GM18502 (cell line): ENCODE results near the gene BRAT1.

Experiments
- ATAC-seq: cut with Tn5 transposase; IDR thresholded peaks from one replicate; pipeline ENCODE4 v1.9.1; 2021; ENCODE audit warnings: mild to moderate bottlenecking; ENCODE audit not compliant: unreplicated experiment, poor library complexity

The BRAT1 gene

DNA sequence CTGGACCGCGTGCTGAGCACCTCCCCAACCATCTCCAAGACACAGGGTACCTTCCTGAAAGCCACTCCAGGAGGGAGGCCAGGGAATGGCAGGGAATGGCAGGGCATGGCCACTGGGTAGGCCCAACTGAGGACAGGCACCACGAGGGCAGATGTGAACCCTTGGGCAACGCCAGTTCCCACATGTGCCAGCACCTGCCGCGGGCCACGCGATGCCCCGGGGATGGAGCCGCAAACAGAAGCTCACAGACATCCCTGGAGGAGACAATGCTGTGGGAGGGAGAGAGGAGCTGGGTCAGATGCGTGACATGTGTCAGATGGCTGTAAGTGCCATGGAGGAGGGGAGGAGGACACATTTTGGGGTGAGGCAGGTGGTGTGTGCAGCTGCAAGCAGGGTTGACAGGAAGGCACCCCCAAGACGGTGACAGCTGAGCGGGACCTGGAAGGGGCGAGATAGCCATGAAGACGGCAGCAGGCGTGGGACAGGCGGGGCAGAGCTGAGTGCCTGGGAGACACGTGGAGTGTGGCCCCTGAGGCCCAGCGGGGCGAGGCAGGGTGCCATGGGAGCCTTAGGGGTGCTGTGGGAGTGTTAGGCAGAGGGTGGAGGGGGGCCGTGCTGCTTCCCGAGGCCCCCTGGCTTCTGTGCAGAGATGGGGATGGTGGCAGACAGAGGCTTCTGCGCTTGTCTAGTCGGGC lies 31.1 kb upstream of the BRAT1 start:
- ATAC-seq = no peak

- ATAC-seq = no peak
These were observed 30.1 kb upstream of the BRAT1 start for GRCh38 chr7:2585446-2585845.

DNA sequence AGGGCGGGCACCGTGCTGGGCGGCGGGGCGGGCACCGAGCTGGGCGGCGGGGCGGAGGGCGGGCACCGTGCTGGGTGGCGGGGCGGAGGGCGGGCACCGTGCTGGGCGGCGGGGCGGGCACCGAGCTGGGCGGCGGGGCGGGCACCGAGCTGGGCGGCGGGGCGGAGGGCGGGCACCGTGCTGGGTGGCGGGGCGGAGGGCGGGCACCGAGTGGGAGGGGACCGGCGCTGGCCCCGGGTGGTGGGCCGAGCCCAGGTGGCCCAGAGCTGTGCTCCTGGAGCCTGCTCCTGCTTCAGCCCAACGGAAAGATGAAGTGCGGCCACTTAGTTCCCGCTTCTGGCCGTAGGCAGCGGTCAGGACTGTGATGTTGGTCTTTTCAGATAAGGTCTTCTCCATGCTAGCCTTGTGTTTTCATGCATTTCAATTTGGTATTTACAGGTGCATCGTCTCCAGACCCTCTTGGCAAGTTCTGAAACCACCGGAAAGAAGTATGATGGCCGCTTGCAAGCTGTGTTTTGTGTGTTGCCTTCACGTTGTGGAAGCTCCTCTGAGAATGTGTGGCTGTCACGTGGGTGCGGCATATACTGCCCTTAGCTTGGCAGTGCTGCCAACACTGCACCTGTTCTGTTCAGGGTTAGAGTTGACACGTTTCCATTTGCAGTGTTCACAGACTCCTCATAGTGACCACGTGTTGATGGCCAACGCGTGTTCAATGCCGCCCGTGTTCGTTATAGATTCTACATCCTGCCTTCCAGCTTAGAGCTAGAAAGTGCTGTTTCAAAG lies 28.7 kb upstream of the BRAT1 start:
- no peak for ATAC-seq

GRCh38 chr7:2582006-2582735 lies 26.8 kb upstream of the BRAT1 start:
- no peak for ATAC-seq

- no peak for ATAC-seq
These were observed 25.3 kb upstream of the BRAT1 start for GRCh38 chr7:2580636-2581035.

DNA sequence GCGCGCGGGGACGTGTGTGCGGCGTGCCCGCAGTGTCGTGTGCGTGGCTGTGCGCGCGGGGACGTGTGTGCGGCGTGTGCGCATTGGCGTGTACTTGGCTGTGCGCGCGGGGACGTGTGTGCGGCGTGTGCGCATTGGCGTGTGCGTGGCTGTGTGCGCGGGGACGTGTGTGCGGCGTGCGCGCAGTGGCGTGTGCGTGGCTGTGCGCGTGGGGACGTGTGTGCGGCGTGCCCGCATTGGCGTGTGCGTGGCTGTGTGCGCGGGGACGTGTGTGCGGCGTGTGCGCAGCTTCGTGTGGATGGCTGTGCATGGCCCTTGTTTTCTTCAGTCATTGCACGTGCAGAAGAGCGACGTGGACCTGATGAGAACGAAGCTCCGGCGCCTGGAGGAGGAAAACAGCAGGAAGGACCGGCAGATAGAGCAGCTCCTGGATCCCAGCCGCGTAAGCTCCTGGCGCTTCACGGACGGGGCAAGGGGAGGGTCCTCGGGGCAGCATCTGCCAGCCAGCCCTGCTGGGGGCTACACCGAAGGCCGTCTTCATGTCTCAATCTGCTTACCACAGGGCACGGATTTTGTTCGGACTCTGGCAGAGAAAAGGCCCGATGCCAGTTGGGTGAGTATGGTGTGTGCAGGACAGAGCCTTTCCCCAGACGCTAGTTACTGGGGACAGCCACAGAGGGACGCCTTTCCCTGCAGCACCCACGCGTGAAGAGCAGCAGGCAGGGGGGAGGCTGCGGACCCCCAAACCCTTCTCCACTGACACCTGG lies 22.8 kb upstream of the BRAT1 start:
- no peak for ATAC-seq

DNA sequence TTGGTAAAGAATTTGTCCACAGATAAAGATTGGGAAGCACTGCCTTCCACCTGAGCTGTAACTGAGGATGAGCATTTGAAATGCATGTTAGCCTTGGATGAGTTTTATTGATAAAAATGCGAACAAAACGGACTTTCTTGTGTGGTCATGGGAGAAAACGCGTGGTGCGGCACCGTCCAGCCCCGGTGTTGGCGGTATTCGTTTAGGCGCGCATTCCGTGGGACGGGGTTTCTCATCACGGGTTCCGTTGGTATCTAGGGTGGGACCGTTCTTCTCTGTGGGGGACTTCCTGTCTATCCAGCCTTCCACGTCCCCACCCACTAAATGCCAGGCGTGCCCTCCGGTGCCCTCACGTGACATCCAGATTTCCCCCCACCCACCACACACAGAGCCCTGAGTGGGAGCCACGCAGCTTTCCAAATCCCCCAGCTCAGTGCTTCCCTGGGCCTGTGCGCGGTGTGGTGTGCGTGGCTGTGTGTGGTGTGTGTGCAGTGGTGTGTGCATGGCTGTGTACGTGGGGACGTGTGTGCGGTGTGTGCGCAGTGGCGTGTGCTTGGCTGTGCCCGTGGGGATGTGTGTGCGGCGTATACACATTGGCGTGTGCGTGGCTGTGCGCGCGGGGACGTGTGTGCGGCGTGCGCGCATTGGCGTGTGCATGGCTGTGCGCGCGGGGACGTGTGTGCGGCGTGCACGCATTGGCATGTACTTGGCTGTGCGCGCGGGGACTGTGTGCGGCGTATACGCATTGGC lies 21.6 kb upstream of the BRAT1 start:
- ATAC-seq = no peak

GRCh38 chr7:2575733-2576340 lies 20.5 kb upstream of the BRAT1 start:
- ATAC-seq = no peak

- no peak for ATAC-seq
These were observed 19.9 kb upstream of the BRAT1 start for GRCh38 chr7:2575046-2575732.

DNA sequence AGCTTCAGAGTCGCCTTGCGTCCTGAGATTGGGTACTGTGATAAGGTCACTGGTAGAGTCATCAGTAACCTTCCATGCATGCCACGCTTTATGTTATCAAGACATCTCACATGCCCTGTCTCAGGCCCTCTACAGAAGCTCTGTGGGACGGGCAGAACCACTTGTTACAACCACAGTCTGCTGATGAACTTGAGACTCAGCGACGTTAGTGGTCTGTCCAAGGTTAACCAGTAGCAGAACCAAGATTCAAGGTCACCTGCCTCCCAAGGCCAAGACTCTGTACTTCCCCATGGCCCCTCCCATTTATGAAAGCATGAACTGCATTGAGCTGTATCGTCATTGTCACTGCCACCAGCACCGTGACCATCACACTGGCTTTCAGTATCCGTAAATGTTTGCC lies 18.4 kb upstream of the BRAT1 start:
- no peak for ATAC-seq

- ATAC-seq = no peak
These were observed 16.9 kb upstream of the BRAT1 start for GRCh38 chr7:2572101-2572842.

DNA sequence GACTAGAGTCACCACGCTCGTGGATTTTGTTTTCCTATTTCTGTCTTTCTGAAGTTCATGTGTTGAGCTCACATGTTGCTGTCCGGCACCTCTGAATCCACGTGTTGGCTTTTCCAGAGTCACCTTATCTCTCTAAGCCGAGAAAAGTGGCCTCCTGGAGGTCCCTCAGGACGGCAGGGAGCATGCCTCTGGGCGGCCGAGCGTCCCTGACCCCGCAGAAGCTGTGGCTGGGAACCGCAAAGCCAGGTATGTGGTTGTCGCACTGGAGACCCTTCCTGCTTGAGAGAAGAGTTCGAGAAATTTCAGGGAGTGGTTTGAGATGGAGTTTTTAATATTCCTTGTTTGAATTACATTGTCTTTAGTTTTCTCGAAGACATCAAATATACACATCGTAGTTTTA lies 16.1 kb upstream of the BRAT1 start:
- ATAC-seq = no peak

DNA sequence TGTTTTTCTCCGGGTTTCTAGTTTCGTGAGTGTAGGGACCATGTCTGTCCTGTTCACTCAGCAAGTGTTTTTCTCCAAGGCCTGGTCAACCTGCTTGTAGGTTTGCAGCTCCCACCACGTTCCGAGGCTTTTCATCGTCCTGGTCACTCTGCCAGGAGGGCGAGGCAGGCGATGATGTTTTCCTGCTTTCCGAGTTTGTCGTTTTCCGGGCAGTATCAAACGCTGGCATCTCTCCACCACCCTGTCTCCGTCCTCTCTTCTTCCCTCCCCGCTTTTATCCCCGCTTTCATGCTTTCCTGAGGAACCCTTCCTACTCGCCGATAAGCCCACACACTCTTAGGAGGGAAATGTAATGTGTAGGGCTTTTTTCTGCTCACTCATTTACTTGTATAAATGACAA lies 14.7 kb upstream of the BRAT1 start:
- no peak for ATAC-seq

DNA sequence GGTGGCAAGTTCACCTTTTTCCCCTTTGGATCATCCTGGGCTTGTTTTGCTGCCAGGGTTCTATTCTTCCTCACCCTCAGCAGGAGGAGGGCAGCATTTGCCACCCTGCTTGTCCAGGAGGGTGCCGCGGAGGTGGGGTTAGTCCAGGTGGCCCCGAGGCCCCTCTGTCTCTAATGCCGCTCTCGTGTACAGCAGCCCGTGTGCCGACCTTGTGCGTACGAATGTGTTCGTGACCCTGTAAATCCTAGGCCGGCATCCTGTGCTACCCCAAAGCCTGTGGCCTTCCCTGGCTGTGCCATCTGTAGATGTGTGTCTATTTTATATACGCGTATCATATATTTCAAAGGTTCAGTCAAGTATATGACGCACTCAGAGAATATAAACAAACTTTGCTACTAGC lies 14.1 kb upstream of the BRAT1 start:
- ATAC-seq = no peak

GRCh38 chr7:2568521-2569223 lies 13.3 kb upstream of the BRAT1 start:
- no peak for ATAC-seq

- no peak for ATAC-seq
These were observed 12.5 kb upstream of the BRAT1 start for GRCh38 chr7:2567679-2568278.
